Left ventricle myocardium inferior (tissue), 1 donor: ENCODE results near the gene NCSTN. TPM values are rescaled to one million over a fixed set of nuclear protein-coding genes. Genes with fewer than 3 reads are reported as not detected.

ENCODE experiments used
- DNase-seq: peaks from one replicate; pipeline ENCODE4 v3.0.0-alpha.2; 2020
- H3K27ac ChIP-seq: fragments of 200-600 bp; replicated peaks from 2 replicates; pipeline ENCODE4 v1.8.0; 2021
- H3K27me3 ChIP-seq: fragments of 200-600 bp; 2 replicates; pipeline ENCODE4 v1.8.0; 2021; ENCODE audit warnings: low read depth
- H3K36me3 ChIP-seq: fragments of 200-600 bp; 2 replicates; pipeline ENCODE4 v1.8.0; 2021
- H3K4me1 ChIP-seq: fragments of 200-600 bp; 2 replicates; pipeline ENCODE4 v1.8.0; 2021
- H3K4me3 ChIP-seq: fragments of 200-600 bp; 2 replicates; pipeline ENCODE4 v1.8.0; 2021; ENCODE audit warnings: mild to moderate bottlenecking, moderate library complexity
- H3K9me3 ChIP-seq: fragments of 200-600 bp; replicated peaks from 2 replicates; pipeline ENCODE4 v1.8.0; 2021
- intact Hi-C: fragments of 100-400 bp; cut with micrococcal nuclease; formaldehyde crosslinking; loops from one replicate; pipeline ENCODE4 v1.11.0; 2022
- total RNA-seq: library from RNA; stranded (reverse); fragmentation: NEBNext Ultra II Directional; extraction: Animal tissue kit (Norgen Biotek cat#: 25700); gene quantifications from one replicate; pipeline ENCODE4 v1.2.1, GENCODE V29; 2021
- TF ChIP-seq, protein P1 (sequence below): fragments of 200-600 bp; IDR thresholded peaks from 2 replicates; pipeline ENCODE4 v1.8.0; 2021; ENCODE audit warnings: antibody characterized with exemption, mild to moderate bottlenecking, borderline replicate concordance
- donor health status: DM: no; HTN: yes; CAD: no; lungs with severe emphysema.

Gene NCSTN
- total RNA-seq, 1 donor from 2014 or later = 53.6 TPM

- DNase-seq = no peak
- Histone ChIP-seq H3K4me3 (no peak overlapping the region), H3K4me1 (no peaks in the 10 kb centered on the region), H3K27me3 (peaks cover 61% of the 10 kb centered on the region), H3K36me3 (no peaks in the 10 kb centered on the region), H3K27ac (no peak overlapping the region), H3K9me3 (no peaks in the 10 kb centered on the region)
- TF ChIP-seq, protein P1, sequence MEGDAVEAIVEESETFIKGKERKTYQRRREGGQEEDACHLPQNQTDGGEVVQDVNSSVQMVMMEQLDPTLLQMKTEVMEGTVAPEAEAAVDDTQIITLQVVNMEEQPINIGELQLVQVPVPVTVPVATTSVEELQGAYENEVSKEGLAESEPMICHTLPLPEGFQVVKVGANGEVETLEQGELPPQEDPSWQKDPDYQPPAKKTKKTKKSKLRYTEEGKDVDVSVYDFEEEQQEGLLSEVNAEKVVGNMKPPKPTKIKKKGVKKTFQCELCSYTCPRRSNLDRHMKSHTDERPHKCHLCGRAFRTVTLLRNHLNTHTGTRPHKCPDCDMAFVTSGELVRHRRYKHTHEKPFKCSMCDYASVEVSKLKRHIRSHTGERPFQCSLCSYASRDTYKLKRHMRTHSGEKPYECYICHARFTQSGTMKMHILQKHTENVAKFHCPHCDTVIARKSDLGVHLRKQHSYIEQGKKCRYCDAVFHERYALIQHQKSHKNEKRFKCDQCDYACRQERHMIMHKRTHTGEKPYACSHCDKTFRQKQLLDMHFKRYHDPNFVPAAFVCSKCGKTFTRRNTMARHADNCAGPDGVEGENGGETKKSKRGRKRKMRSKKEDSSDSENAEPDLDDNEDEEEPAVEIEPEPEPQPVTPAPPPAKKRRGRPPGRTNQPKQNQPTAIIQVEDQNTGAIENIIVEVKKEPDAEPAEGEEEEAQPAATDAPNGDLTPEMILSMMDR = no peak
- intact Hi-C loops = no loop called here
These were observed 25.0 kb downstream of the NCSTN start for GRCh38 chr1:160367934-160368923.

- intact Hi-C loops = no loop called here
- H3K9me3 ChIP-seq = no peaks in the 10 kb centered on the region
These were observed 25.9 kb downstream of the NCSTN start for GRCh38 chr1:160369087-160369486.

DNA sequence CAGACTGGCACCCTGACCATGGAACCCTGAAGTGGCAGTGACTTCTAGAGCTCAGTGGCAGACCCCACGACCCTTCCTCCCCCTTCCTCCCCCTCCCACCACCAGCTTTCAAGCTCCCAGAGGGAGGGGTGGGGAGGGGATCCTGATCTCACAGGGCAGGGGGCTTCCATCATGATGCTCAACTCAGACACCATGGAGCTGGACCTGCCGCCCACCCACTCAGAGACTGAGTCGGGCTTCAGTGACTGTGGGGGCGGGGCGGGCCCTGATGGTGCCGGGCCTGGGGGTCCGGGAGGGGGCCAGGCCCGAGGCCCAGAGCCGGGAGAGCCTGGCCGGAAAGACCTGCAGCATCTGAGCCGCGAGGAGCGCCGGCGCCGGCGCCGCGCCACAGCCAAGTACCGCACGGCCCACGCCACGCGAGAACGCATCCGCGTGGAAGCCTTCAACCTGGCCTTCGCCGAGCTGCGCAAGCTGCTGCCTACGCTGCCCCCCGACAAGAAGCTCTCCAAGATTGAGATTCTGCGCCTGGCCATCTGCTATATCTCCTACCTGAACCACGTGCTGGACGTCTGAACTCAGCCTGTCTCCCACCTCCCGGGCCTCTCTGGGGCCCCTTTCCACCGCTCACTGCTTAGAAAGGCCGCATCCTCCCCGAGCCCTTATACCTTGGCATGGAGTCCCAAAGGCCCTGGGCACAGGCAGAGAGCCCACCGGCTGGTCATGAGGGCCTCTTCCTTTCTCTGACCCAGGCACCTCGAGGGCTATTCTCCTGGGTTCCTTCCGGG lies 27.6 kb downstream of the NCSTN start:
- H3K36me3 ChIP-seq = no peaks in the 10 kb centered on the region
- no peak overlapping the region for H3K4me3 ChIP-seq
- no peak for DNase-seq
- H3K27ac ChIP-seq = no peak overlapping the region
- H3K4me1 ChIP-seq = peaks cover 12% of the 10 kb centered on the region
- H3K27me3 ChIP-seq = peaks cover 69% of the 10 kb centered on the region
- H3K9me3 ChIP-seq = no peaks in the 10 kb centered on the region
- TF ChIP-seq, protein P1 = no peak
- intact Hi-C loops = no loop called here

More at GRCh38 chr1:160369087-160369486, 25.9 kb downstream of the NCSTN start:
- no peaks in the 10 kb centered on the region for H3K4me1 ChIP-seq
- no peaks in the 10 kb centered on the region for H3K36me3 ChIP-seq
- TF ChIP-seq, protein P1 = no peak
- no peak overlapping the region for H3K27ac ChIP-seq
- H3K4me3 ChIP-seq = no peak overlapping the region
- no peak for DNase-seq
- peaks cover 61% of the 10 kb centered on the region for H3K27me3 ChIP-seq

GRCh38 chr1:160371346-160371631 lies 28.1 kb downstream of the NCSTN start:
- H3K9me3 ChIP-seq = no peaks in the 10 kb centered on the region
- intact Hi-C loops = no loop called here
- no peaks in the 10 kb centered on the region for H3K36me3 ChIP-seq
- TF ChIP-seq, protein P1 = no peak
- no peak overlapping the region for H3K4me3 ChIP-seq
- no peak for DNase-seq
- H3K27ac ChIP-seq = no peak overlapping the region
- peaks cover 17% of the 10 kb centered on the region for H3K4me1 ChIP-seq
- H3K27me3 ChIP-seq = peaks cover 69% of the 10 kb centered on the region

- Histone ChIP-seq H3K4me3 (no peak overlapping the region), H3K9me3 (no peaks in the 10 kb centered on the region), H3K36me3 (no peaks in the 10 kb centered on the region), H3K27ac (no peak overlapping the region), H3K27me3 (peaks cover 67% of the 10 kb centered on the region), H3K4me1 (peaks cover 20% of the 10 kb centered on the region)
- TF ChIP-seq, protein P1 = no peak
- DNase-seq = no peak
- intact Hi-C loops = no loop called here
These were observed 28.6 kb downstream of the NCSTN start for GRCh38 chr1:160371756-160372155.
